H1 (cell line): ENCODE results near the gene FAM81A. TPM values are rescaled to one million over a fixed set of nuclear protein-coding genes. Genes with fewer than 3 reads are reported as not detected.

Experiments used
- CTCF ChIA-PET: fragments of 300-600 bp; sonication (Branson Sonifier 250); formaldehyde crosslinking; loops from one replicate; lab custom pipeline; 2021; ENCODE audit not compliant: partially characterized antibody; lab: Charles Lee
- POLR2A ChIA-PET: fragments of 300-600 bp; sonication (Branson Sonifier 250); formaldehyde crosslinking; loops from one replicate; lab custom pipeline; 2021; ENCODE audit warnings: inconsistent platforms; ENCODE audit not compliant: partially characterized antibody; lab: Charles Lee
- DNase-seq, 2 experiments: peaks; one replicate each; pipeline versions ENCODE4 v3.0.0 to v3.0.0-alpha.2; 2010 to 2022; ENCODE audit warnings: low spot score in 2 of 2, low read depth in 1 of 2, mixed read lengths in 1 of 2
- FAIRE-seq: peaks from 2 replicates; lab custom pipeline; 2011; peaks lifted over from hg19 to GRCh38; lab: Jason Lieb, UNC
- H2AFZ ChIP-seq: 2 replicates; pipeline ENCODE4 v1.8.1; 2012; ENCODE audit warnings: low read length, inconsistent platforms
- H2AK5ac ChIP-seq: 2 replicates; pipeline ENCODE4 v1.6.1; 2013; ENCODE audit warnings: low read depth, low read length
- H2BK120ac ChIP-seq: replicated peaks from 2 replicates; pipeline ENCODE3; 2013; ENCODE audit warnings: low read depth, low read length, inconsistent platforms
- H2BK12ac ChIP-seq: 2 replicates; pipeline ENCODE4 v1.6.1; 2013; ENCODE audit warnings: low read depth, low read length
- H2BK15ac ChIP-seq: 2 replicates; pipeline ENCODE4 v1.6.1; 2013; ENCODE audit warnings: low read length
- H2BK20ac ChIP-seq: 2 replicates; pipeline ENCODE4 v1.6.1; 2013; ENCODE audit warnings: low read length
- H2BK5ac ChIP-seq: 2 replicates; pipeline ENCODE4 v1.6.1; 2013; ENCODE audit warnings: low read depth, low read length
- H3K14ac ChIP-seq: 2 replicates; pipeline ENCODE4 v1.6.1; 2013; ENCODE audit warnings: inconsistent platforms; ENCODE audit not compliant: insufficient read length
- H3K18ac ChIP-seq: 2 replicates; pipeline ENCODE4 v1.6.1; 2013; ENCODE audit warnings: low read length; ENCODE audit errors: extremely low read depth
- H3K23ac ChIP-seq: 2 replicates; pipeline ENCODE4 v1.6.1; 2013; ENCODE audit warnings: inconsistent platforms; ENCODE audit not compliant: insufficient read length
- H3K23me2 ChIP-seq: 2 replicates; pipeline ENCODE4 v1.6.1; 2013; ENCODE audit warnings: low read depth, low read length
- H3K27ac ChIP-seq: 2 replicates; pipeline ENCODE4 v1.6.1; 2011; ENCODE audit warnings: low read depth, low read length, inconsistent platforms
- H3K27me3 ChIP-seq, 4 experiments: replicated peaks in 1 of 4; 1 replicate in 1 of 4; 2 replicates in 3 of 4; pipeline versions ENCODE4 v1.6.1 to v1.8.1; 2011 to 2013; ENCODE audit warnings: low read length in 3 of 4, mild to moderate bottlenecking in 3 of 4, inconsistent platforms in 2 of 4, mixed read lengths in 2 of 4, moderate library complexity in 1 of 4; ENCODE audit not compliant: control insufficient read depth in 3 of 4, insufficient read depth in 3 of 4; ENCODE audit errors: extremely low read depth in 1 of 4
- H3K36me3 ChIP-seq, 4 experiments: 2 replicates each; pipeline versions ENCODE4 v1.6.1 to v1.8.1; 2011 to 2013; ENCODE audit warnings: mild to moderate bottlenecking in 4 of 4, low read length in 3 of 4, moderate library complexity in 2 of 4, control low read depth in 1 of 4, inconsistent platforms in 1 of 4; ENCODE audit not compliant: insufficient read depth in 4 of 4, control insufficient read depth in 2 of 4
- H3K4ac ChIP-seq: replicated peaks from 2 replicates; pipeline ENCODE3; 2013; ENCODE audit warnings: low read length, low read depth, mixed read lengths, inconsistent platforms; ENCODE audit not compliant: insufficient read length
- H3K4me1 ChIP-seq, 4 experiments: replicated peaks in 1 of 4; 1 replicate in 1 of 4; 2 replicates in 3 of 4; pipeline versions ENCODE4 v1.6.1 to v1.8.1; 2011 to 2013; ENCODE audit warnings: low read length in 3 of 4, inconsistent platforms in 2 of 4, mixed read lengths in 1 of 4; ENCODE audit not compliant: insufficient read depth in 4 of 4, control insufficient read depth in 3 of 4
- H3K4me2 ChIP-seq, 2 experiments: 2 replicates each; pipeline versions ENCODE4 v1.6.1 to v1.8.1; 2011 to 2013; ENCODE audit warnings: low read depth in 2 of 2, low read length in 2 of 2, control low read depth in 1 of 2, inconsistent platforms in 1 of 2, mild to moderate bottlenecking in 1 of 2; ENCODE audit not compliant: insufficient read depth in 1 of 2
- H3K4me3 ChIP-seq, 4 experiments: fragments of 200-600, 300-600 bp in 1 of 4; sonication (generic), shearing (Covaris generic), sonication (Bioruptor Twin) in 1 of 4; 2 replicates each; pipeline versions ENCODE4 v1.5.1 to v1.8.1; 2011 to 2016; ENCODE audit warnings: low read length in 4 of 4, low read depth in 3 of 4, control low read depth in 2 of 4, inconsistent platforms in 2 of 4, mild to moderate bottlenecking in 2 of 4, mixed read lengths in 1 of 4, moderate library complexity in 1 of 4; ENCODE audit not compliant: insufficient read depth in 2 of 4; ENCODE audit errors: extremely low read depth in 1 of 4
- H3K56ac ChIP-seq: replicated peaks from 2 replicates; pipeline ENCODE3; 2013; ENCODE audit warnings: low read depth, mild to moderate bottlenecking, mixed read lengths, low read length, inconsistent platforms; ENCODE audit not compliant: insufficient read length
- H3K79me1 ChIP-seq: 2 replicates; pipeline ENCODE4 v1.6.1; 2013; ENCODE audit warnings: low read depth, low read length, control low read depth
- H3K79me2 ChIP-seq, 2 experiments: 2 replicates each; pipeline versions ENCODE4 v1.6.1 to v1.8.1; 2012 to 2013; ENCODE audit warnings: low read length in 2 of 2, mild to moderate bottlenecking in 2 of 2, inconsistent platforms in 1 of 2; ENCODE audit not compliant: insufficient read depth in 2 of 2, control insufficient read depth in 1 of 2
- H3K9ac ChIP-seq, 4 experiments: replicated peaks in 1 of 4; 1 replicate in 1 of 4; 2 replicates in 3 of 4; pipeline versions ENCODE4 v1.6.1 to v1.8.1; 2011 to 2013; ENCODE audit warnings: low read depth in 3 of 4, low read length in 3 of 4, control low read depth in 2 of 4, mild to moderate bottlenecking in 2 of 4, moderate library complexity in 2 of 4, inconsistent platforms in 1 of 4; ENCODE audit errors: extremely low read depth in 1 of 4
- H3K9me3 ChIP-seq, 2 experiments: 2 replicates each; pipeline versions ENCODE4 v1.6.1 to v1.8.1; 2012 to 2013; ENCODE audit warnings: mild to moderate bottlenecking in 2 of 2, moderate library complexity in 2 of 2, control low read depth in 1 of 2, inconsistent platforms in 1 of 2, low read depth in 1 of 2, low read length in 1 of 2, mixed read lengths in 1 of 2; ENCODE audit not compliant: insufficient read depth in 2 of 2
- H4K20me1 ChIP-seq, 2 experiments: replicated peaks in 1 of 2; 2 replicates each; pipeline versions ENCODE3 to v1.8.1; 2011 to 2013; ENCODE audit warnings: inconsistent platforms in 2 of 2, low read length in 2 of 2, mild to moderate bottlenecking in 1 of 2; ENCODE audit not compliant: insufficient read depth in 2 of 2, control insufficient read depth in 1 of 2
- H4K5ac ChIP-seq: 2 replicates; pipeline ENCODE4 v1.6.1; 2013; ENCODE audit warnings: low read length, low read depth, mixed read lengths, inconsistent platforms; ENCODE audit not compliant: insufficient read length
- H4K8ac ChIP-seq: 2 replicates; pipeline ENCODE4 v1.8.0; 2013; ENCODE audit warnings: mild to moderate bottlenecking, moderate library complexity, low read length, inconsistent platforms; ENCODE audit not compliant: insufficient read depth; ENCODE audit errors: extremely low read depth
- H4K91ac ChIP-seq: replicated peaks from 2 replicates; pipeline ENCODE3; 2013; ENCODE audit warnings: low read length, mixed read lengths, inconsistent platforms; ENCODE audit not compliant: insufficient read length
- CBX5 ChIP-seq: fragments of 300-800, 300-1000 bp; sonication (generic); IDR thresholded peaks from 2 replicates; pipeline ENCODE4 v1.7.1; 2016; ENCODE audit warnings: antibody characterized with exemption, low read length, low read depth
- WGBS, 2 experiments: shearing (Covaris generic) in 1 of 2; methylation state at CpG; one replicate each; pipeline versions ENCODE4 v1.1.6 to v1.1.7; 2013 to 2015; ENCODE audit warnings: low lambda C conversion rate in 2 of 2, mixed read lengths in 2 of 2, inconsistent platforms in 1 of 2, low coverage in 1 of 2, missing lambda C conversion rate in 1 of 2; ENCODE audit not compliant: insufficient replicate concordance in 2 of 2, insufficient coverage in 1 of 2, insufficient read length in 1 of 2; ENCODE audit errors: extremely low coverage in 1 of 2, missing lambda C conversion rate in 1 of 2; 5-methylcytosine and 5-hydroxymethylcytosine counted together
- polyA plus RNA-seq, 7 experiments: library from polyadenylated mRNA; depleted of rRNA in 3 of 7; stranded (reverse) in 5 of 7; unstranded in 2 of 7; fragments of >200 nt in 5 of 7; fragments of 200-250 nt in 2 of 7; gene quantifications; 1 replicate in 5 of 7; 2 replicates in 1 of 7; 4 replicates in 1 of 7; pipeline versions ENCODE4 v1.2.1 to v1.2.3, GENCODE V29; 2011 to 2013; ENCODE audit warnings: missing spikeins in 2 of 7, mixed read lengths in 2 of 7
- total RNA-seq: library from RNA; stranded (reverse); fragmentation: NEBNext Ultra II Directional; extraction: Animal tissue kit (Norgen Biotek cat#: 25700); gene quantifications from 2 replicates; pipeline ENCODE4 v1.2.1, GENCODE V29; 2021

The FAM81A gene
- total and polyA plus RNA-seq, 2 of the 8 experiments (the other 6 are each of a cell fraction or from before 2014, with no cell fraction given) = 0.56 to 3.0 TPM

DNA sequence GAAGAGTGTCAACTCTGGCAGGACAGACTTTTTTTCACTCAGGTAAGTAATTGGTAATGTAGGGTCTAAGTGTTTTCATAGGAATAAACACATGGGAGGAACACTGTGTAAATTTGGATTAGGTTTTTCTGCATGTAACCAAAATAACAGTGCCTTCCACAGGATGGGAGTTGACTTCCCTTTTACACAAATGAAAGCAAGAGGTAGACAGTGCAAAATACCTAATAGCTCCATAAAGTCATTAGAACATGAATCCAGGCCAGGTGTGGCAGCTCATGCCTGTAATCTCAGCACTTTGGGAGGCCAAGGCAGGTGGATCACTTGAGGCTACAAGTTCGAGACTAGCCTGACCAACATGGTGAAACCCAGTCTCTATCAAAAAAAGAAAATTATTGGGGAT, 39.8 kb upstream of the FAM81A start:
- DNase-seq (no peak), FAIRE-seq (no peak)
- Histone ChIP-seq H2BK5ac (no peak overlapping the region), H3K4me2 (no peak overlapping the region), H2BK12ac (no peak overlapping the region), H4K91ac (no peak overlapping the region), H3K4ac (no peak overlapping the region), H4K8ac (no peak overlapping the region), H3K36me3 (no peaks in the 10 kb centered on the region), H2BK20ac (no peak overlapping the region), H3K9ac (no peak overlapping the region), H3K18ac (no peak overlapping the region), H2BK120ac (no peak overlapping the region), H2AK5ac (no peak overlapping the region), H2AFZ (no peak overlapping the region), H3K27me3 (peaks cover 0 to 8% (median 3%) of the 10 kb centered on the region in 4 experiments; a peak in 5 of 7 replicates), H3K23ac (no peak overlapping the region), H3K79me2 (no peaks in the 10 kb centered on the region), H3K23me2 (no peaks in the 10 kb centered on the region), H4K5ac (no peak overlapping the region), H3K9me3 (no peaks in the 10 kb centered on the region), H2BK15ac (no peak overlapping the region), H3K4me1 (peaks cover 8 to 16% (median 12%) of the 10 kb centered on the region in 4 experiments; a peak in 5 of 7 replicates), H4K20me1 (peaks cover 0 to 2% of the 10 kb centered on the region in 2 experiments), H3K14ac (no peak overlapping the region), H3K56ac (no peak overlapping the region), H3K79me1 (no peaks in the 10 kb centered on the region), H3K4me3 (no peak overlapping the region), H3K27ac (no peak overlapping the region)
- 86% methylated on average over 1 of the region's 1 CpG; no CpG with 5 or more reads in 1 of the 2 experiments for WGBS, 2 experiments
- CTCF ChIA-PET = interaction anchor here (0.9 to 1.3 kb wide), 4 partner anchors 23 to 93 kb away, joined by 3 to 5 read pairs (median 4); no protein-coding TSS in a partner anchor
- TF ChIP-seq CBX5 = no peak
- POLR2A ChIA-PET = no interaction called here
